ENCODE measurements around the gene SREBF2.

The SREBF2 gene

GRCh38 chr22:41909310-41910049 is 76.6 kb downstream of the SREBF2 start:
- no peak for DNase-seq

GRCh38 chr22:41910050-41911000 is 77.4 kb downstream of the SREBF2 start:
- DNase-seq = no peak

- no peak for DNase-seq
These were observed 78.2 kb downstream of the SREBF2 start for GRCh38 chr22:41911001-41911611.

GRCh38 chr22:41912338-41913039 is 79.6 kb downstream of the SREBF2 start:
- no peak for DNase-seq

- no peak for DNase-seq
These were observed 80.3 kb downstream of the SREBF2 start for GRCh38 chr22:41913040-41913719.

- no peak for DNase-seq
These were observed 81.1 kb downstream of the SREBF2 start for GRCh38 chr22:41913842-41914534.

- DNase-seq = no peak
These were observed 81.7 kb downstream of the SREBF2 start for GRCh38 chr22:41914611-41915034.

GRCh38 chr22:41915035-41915785 is 82.3 kb downstream of the SREBF2 start, which contains the start of gene SHISA8:
Gene SHISA8 (minus strand): TSS chr22:41915074. CDS start chr22:41914667, 407 bp downstream.
- DNase-seq = no peak

GRCh38 chr22:41915786-41916493 is 83.0 kb downstream of the SREBF2 start:
- no peak for DNase-seq

GRCh38 chr22:41916745-41917358 is 83.9 kb downstream of the SREBF2 start:
- DNase-seq = no peak

- DNase-seq = no peak
These were observed 84.5 kb downstream of the SREBF2 start for GRCh38 chr22:41917375-41917902.

GRCh38 chr22:41917903-41918791 is 85.2 kb downstream of the SREBF2 start:
- DNase-seq = no peak

- no peak for DNase-seq
These were observed 86.7 kb downstream of the SREBF2 start for GRCh38 chr22:41919357-41920224.

GRCh38 chr22:41920271-41920976 is 87.5 kb downstream of the SREBF2 start:
- no peak for DNase-seq

- no peak for DNase-seq
These were observed 89.4 kb downstream of the SREBF2 start for GRCh38 chr22:41922328-41922727.

GRCh38 chr22:41922940-41923594 is 90.2 kb downstream of the SREBF2 start:
- no peak for DNase-seq
